ENCODE data around the gene KRT72. TPM values are rescaled to one million over a fixed set of nuclear protein-coding genes. Genes with fewer than 3 reads are reported as not detected.

The KRT72 gene
- total and polyA plus RNA-seq, 4 donors: not detected

- Histone ChIP-seq H3K27me3 (ENCODE audit: control insufficient read depth in 4 of 4, insufficient read depth in 4 of 4, low read length in 3 of 4) (no peaks in the 10 kb centered on the region), H3K9me3 (ENCODE audit: control insufficient read depth in 4 of 4, low read length in 3 of 4) (no peaks in the 10 kb centered on the region), H3K4me3 (ENCODE audit: low read depth in 1 of 3, low read length in 3 of 3) (no peak overlapping the region), H3K9ac (ENCODE audit: low read depth in 1 of 2, low read length in 2 of 2) (no peak overlapping the region), H3K4me1 (ENCODE audit: control insufficient read depth in 4 of 4, insufficient read depth in 4 of 4, low read length in 3 of 4) (peaks cover 0 to 11% (median 4%) of the 10 kb centered on the region in 4 donors), H3K27ac (ENCODE audit: low read depth in 1 of 2, low read length in 2 of 2) (no peak overlapping the region), H3K36me3 (ENCODE audit: control insufficient read depth in 4 of 4, insufficient read depth in 3 of 4, low read depth in 1 of 4, low read length in 3 of 4) (no peaks in the 10 kb centered on the region)
- DNase-seq (ENCODE audit: low spot score): no peak
- WGBS: 80% methylated on average over 7 of the region's 7 CpGs
- TF ChIP-seq CTCF (IDR thresholded peaks at IDR 0.05; ENCODE audit: low read depth, low read length, missing input control): no peak
- no peak for TF ChIP-seq SP1 (IDR thresholded peaks at IDR 0.05)
- TF ChIP-seq MAX (IDR thresholded peaks at IDR 0.05): no peak
- TF ChIP-seq RXRA (IDR thresholded peaks at IDR 0.05): no peak
- TF ChIP-seq GABPA (IDR thresholded peaks at IDR 0.05 in 1 of 2, conservative IDR thresholded peaks at IDR 0.05 in 1 of 2): no peak
- no peak for TF ChIP-seq FOXA1 (IDR thresholded peaks at IDR 0.05)
- TF ChIP-seq YY1 (IDR thresholded peaks at IDR 0.05): no peak
- no peak for TF ChIP-seq TAF1 (conservative IDR thresholded peaks at IDR 0.05)
- no peak for TF ChIP-seq FOXA2 (IDR thresholded peaks at IDR 0.05)
- no peak for TF ChIP-seq HNF4G (IDR thresholded peaks at IDR 0.05)
- no peak for TF ChIP-seq ZBTB33 (IDR thresholded peaks at IDR 0.05)
- TF ChIP-seq EGR1 (IDR thresholded peaks at IDR 0.05; ENCODE audit: low read depth in 2 of 2): no peak
- TF ChIP-seq JUND (IDR thresholded peaks at IDR 0.05): no peak
- no peak for TF ChIP-seq HNF4A (conservative IDR thresholded peaks at IDR 0.05)
- TF ChIP-seq NR2F2 (IDR thresholded peaks at IDR 0.05): no peak
- TF ChIP-seq ATF3 (IDR thresholded peaks at IDR 0.05): no peak
- no peak for TF ChIP-seq RAD21 (IDR thresholded peaks at IDR 0.05)
Measured at GRCh38 chr12:52581066-52581465, 20.2 kb downstream of the KRT72 start.

- no peak for TF ChIP-seq MAX (IDR thresholded peaks at IDR 0.05)
- TF ChIP-seq RAD21 (IDR thresholded peaks at IDR 0.05): no peak
- TF ChIP-seq HNF4A (conservative IDR thresholded peaks at IDR 0.05): no peak
- TF ChIP-seq FOXA1 (IDR thresholded peaks at IDR 0.05): no peak
- no peak for TF ChIP-seq REST (IDR thresholded peaks at IDR 0.05)
- TF ChIP-seq RXRA (IDR thresholded peaks at IDR 0.05): no peak
- Histone ChIP-seq H3K9ac (ENCODE audit: low read depth in 1 of 2, low read length in 2 of 2) (no peak overlapping the region), H3K27me3 (ENCODE audit: control insufficient read depth in 4 of 4, insufficient read depth in 4 of 4, low read length in 3 of 4) (no peaks in the 10 kb centered on the region), H3K36me3 (ENCODE audit: control insufficient read depth in 4 of 4, insufficient read depth in 3 of 4, low read depth in 1 of 4, low read length in 3 of 4) (no peaks in the 10 kb centered on the region), H3K4me3 (ENCODE audit: low read depth in 1 of 3, low read length in 3 of 3) (no peak overlapping the region), H3K9me3 (ENCODE audit: control insufficient read depth in 4 of 4, low read length in 3 of 4) (no peaks in the 10 kb centered on the region), H3K27ac (ENCODE audit: low read depth in 1 of 2, low read length in 2 of 2) (no peak overlapping the region), H3K4me1 (ENCODE audit: control insufficient read depth in 4 of 4, insufficient read depth in 4 of 4, low read length in 3 of 4) (peaks cover 0 to 11% (median 4%) of the 10 kb centered on the region in 4 donors)
- no peak for DNase-seq (ENCODE audit: low spot score)
- 85% methylated on average over 1 of the region's 1 CpG for WGBS
Measured at GRCh38 chr12:52580496-52580895, 20.8 kb downstream of the KRT72 start.

Measured in liver (tissue), 9 donors.